Adrenal gland (tissue), 5 donors: Measurements from ENCODE around the gene ESYT2.

ENCODE experiments used
- CTCF ChIP-seq, 6 experiments: fragments of 450-650 bp in 4 of 6; fragments of 200-600 bp in 2 of 6; sonication (generic) in 1 of 6; IDR thresholded peaks; 1 replicate in 5 of 6; 2 replicates in 1 of 6; pipeline versions ENCODE4 v1.5.1 to v1.8.0; 2016 to 2021; ENCODE audit warnings: antibody characterized with exemption in 6 of 6, mild to moderate bottlenecking in 2 of 6, moderate library complexity in 1 of 6
- POLR2A ChIP-seq, 2 donors: fragments of 450-650 bp; IDR thresholded peaks; one replicate each; pipeline ENCODE4 v1.6.1; 2017; ENCODE audit warnings: antibody characterized with exemption in 2 of 2, mild to moderate bottlenecking in 2 of 2, moderate library complexity in 1 of 2
- donor health status: DM: no; HTN: no; CAD: no.

GRCh38 chr7:158730383-158731346 is 98.6 kb downstream of the ESYT2 start:
- TF ChIP-seq CTCF (IDR thresholded peaks at IDR 0.05) (no peak), POLR2A (IDR thresholded peaks at IDR 0.05) (no peak)
